GM12878 (cell line): ENCODE measurements around the gene TROAP. TPM values are rescaled to one million over a fixed set of nuclear protein-coding genes. Genes with fewer than 3 reads are reported as not detected.

Source experiments
- ATAC-seq: fragments of 200-7000 bp; cut with Tn5 transposase; 3 replicates; pipeline ENCODE4 v1.9.1; 2020; ENCODE audit warnings: mild to moderate bottlenecking, moderate library complexity
- BruUV-seq: library from RNA; stranded (reverse); fragments of 400-500 nt; replicated peaks from 2 replicates; lab custom pipeline; 2021; lab: Mats Ljungman, UMichigan
- CTCF ChIA-PET: fragments of 300-600 bp; sonication (Branson Sonifier 250); formaldehyde crosslinking; extraction: SDS; loops from one replicate; lab custom pipeline; 2021; ENCODE audit warnings: inconsistent platforms; lab: Yijun Ruan, JAX
- POLR2A ChIA-PET: fragments of 350-600 bp; formaldehyde crosslinking; extraction: SDS; loops from one replicate; lab custom pipeline; 2021; ENCODE audit warnings: inconsistent platforms; lab: Charles Lee
- RAD21 ChIA-PET: fragments of 300-600 bp; sonication (Branson Sonifier 250); formaldehyde crosslinking; loops from one replicate; lab custom pipeline; 2023; ENCODE audit warnings: antibody characterized with exemption; ENCODE audit not compliant: unreplicated experiment; lab: Charles Lee
- SMC1A ChIA-PET: fragments of 300-600 bp; sonication (Branson Sonifier 250); formaldehyde crosslinking; loops from one replicate; lab custom pipeline; 2023; ENCODE audit not compliant: unreplicated experiment, uncharacterized antibody; lab: Charles Lee
- DNase-seq: peaks from one replicate; pipeline ENCODE4 v3.0.0-alpha.2; 2011; ENCODE audit warnings: low read depth, low spot score
- FAIRE-seq: peaks from 3 replicates; lab custom pipeline; 2011; peaks lifted over from hg19 to GRCh38; lab: Jason Lieb, UNC
- H2AFZ ChIP-seq: 2 replicates; pipeline ENCODE4 v1.6.0; 2011; ENCODE audit warnings: low read depth, low read length, control low read depth; ENCODE audit not compliant: control insufficient read depth
- H3K27ac ChIP-seq: 2 replicates; pipeline ENCODE4 v1.5.1; 2011; ENCODE audit warnings: control low read depth; ENCODE audit not compliant: control insufficient read depth, insufficient read depth
- H3K27me3 ChIP-seq, 2 experiments: replicated peaks in 1 of 2; 2 replicates each; pipeline versions ENCODE4 v1.6.0 to v1.6.1; 2011; ENCODE audit warnings: low read length in 1 of 2; ENCODE audit not compliant: control insufficient read depth in 2 of 2, insufficient read depth in 2 of 2
- H3K36me3 ChIP-seq, 2 experiments: 2 replicates each; pipeline ENCODE4 v1.5.1; 2011; ENCODE audit warnings: low read length in 1 of 2; ENCODE audit not compliant: control insufficient read depth in 2 of 2, insufficient read depth in 2 of 2
- H3K4me1 ChIP-seq: 2 replicates; pipeline ENCODE4 v1.6.1; 2011; ENCODE audit warnings: mild to moderate bottlenecking, low read length, moderate library complexity, mixed read lengths; ENCODE audit not compliant: control insufficient read depth, insufficient read depth
- H3K4me2 ChIP-seq: 2 replicates; pipeline ENCODE4 v1.6.0; 2011; ENCODE audit warnings: control low read depth; ENCODE audit not compliant: control insufficient read depth, insufficient read depth
- H3K4me3 ChIP-seq: fragments of 200-600 bp; sonication (generic); 2 replicates; pipeline ENCODE4 v1.5.1; 2016
- H3K79me2 ChIP-seq: 2 replicates; pipeline ENCODE4 v1.6.0; 2011; ENCODE audit warnings: low read length; ENCODE audit not compliant: control insufficient read depth, insufficient read depth
- H3K9ac ChIP-seq: 2 replicates; pipeline ENCODE4 v1.8.0; 2011; ENCODE audit warnings: low read length, control low read depth, mixed read lengths; ENCODE audit not compliant: control insufficient read depth, insufficient read depth
- H3K9me3 ChIP-seq: replicated peaks from 3 replicates; pipeline ENCODE4 v1.5.1; 2011; ENCODE audit warnings: mild to moderate bottlenecking, low read length; ENCODE audit not compliant: control insufficient read depth, insufficient read depth
- H4K20me1 ChIP-seq: 2 replicates; pipeline ENCODE4 v1.6.0; 2011; ENCODE audit not compliant: control insufficient read depth, insufficient read depth
- ATF3 ChIP-seq: IDR thresholded peaks from 2 replicates; pipeline ENCODE4 v1.6.1; 2011; ENCODE audit warnings: low read depth, mild to moderate bottlenecking, low read length, moderate library complexity, borderline replicate concordance; ENCODE audit errors: extremely low read depth
- CHD1 ChIP-seq: IDR thresholded peaks from 2 replicates; pipeline ENCODE4 v1.6.1; 2012; ENCODE audit warnings: low read depth, low read length, improper control_type of control experiment
- CHD2 ChIP-seq: IDR thresholded peaks from 2 replicates; pipeline ENCODE4 v1.6.1; 2011; ENCODE audit warnings: low read depth, low read length, improper control_type of control experiment, borderline replicate concordance
- CTCF ChIP-seq, 3 experiments: IDR thresholded peaks in 2 of 3; conservative IDR thresholded peaks in 1 of 3; 2 replicates each; pipeline ENCODE4 v1.5.1; 2011; ENCODE audit warnings: low read depth in 3 of 3, low read length in 3 of 3, mild to moderate bottlenecking in 3 of 3, control low read depth in 2 of 3, moderate library complexity in 2 of 3, inconsistent platforms in 1 of 3, mixed read lengths in 1 of 3; ENCODE audit not compliant: control insufficient read depth in 2 of 3, insufficient read depth in 1 of 3; ENCODE audit errors: extremely low read depth in 1 of 3
- EED ChIP-seq: sonication (generic); IDR thresholded peaks from 2 replicates; pipeline ENCODE4 v1.6.1; 2016; ENCODE audit warnings: antibody characterized with exemption, low read depth
- EGR1 ChIP-seq, 2 experiments: IDR thresholded peaks; 1 replicate in 1 of 2; 2 replicates in 1 of 2; pipeline ENCODE4 v1.6.1; 2011 to 2012; ENCODE audit warnings: low read depth in 2 of 2, low read length in 2 of 2, borderline replicate concordance in 1 of 2, mild to moderate bottlenecking in 1 of 2, moderate library complexity in 1 of 2
- JUNB ChIP-seq: IDR thresholded peaks from 2 replicates; pipeline ENCODE4 v1.6.1; 2016; ENCODE audit warnings: antibody characterized with exemption, mild to moderate bottlenecking
- NFIC ChIP-seq: IDR thresholded peaks from 2 replicates; pipeline ENCODE4 v1.6.1; 2012; ENCODE audit warnings: low read depth, mild to moderate bottlenecking, inconsistent platforms, low read length, moderate library complexity
- PAX8 ChIP-seq: fragments of 450-650 bp; IDR thresholded peaks from 2 replicates; pipeline ENCODE4 v1.6.1; 2017; ENCODE audit warnings: mild to moderate bottlenecking, moderate library complexity
- POLR2A ChIP-seq: IDR thresholded peaks from 2 replicates; pipeline ENCODE4 v1.6.1; 2011; ENCODE audit warnings: low read depth, mild to moderate bottlenecking, low read length
- POLR2AphosphoS2 ChIP-seq: IDR thresholded peaks from 2 replicates; pipeline ENCODE4 v1.6.1; 2011; ENCODE audit warnings: low read depth, mild to moderate bottlenecking, low read length, improper control_type of control experiment, moderate library complexity
- TARDBP ChIP-seq: IDR thresholded peaks from 2 replicates; pipeline ENCODE4 v1.6.1; 2016; ENCODE audit warnings: borderline replicate concordance
- YBX1 ChIP-seq: fragments of 450-650 bp; IDR thresholded peaks from 2 replicates; pipeline ENCODE4 v1.6.1; 2016; ENCODE audit warnings: antibody characterized with exemption
- ZBTB4 ChIP-seq: fragments of 450-650 bp; formaldehyde crosslinking; IDR thresholded peaks from 2 replicates; pipeline ENCODE4 v1.4.0; 2022; ENCODE audit warnings: mild to moderate bottlenecking, moderate library complexity
- WGBS: methylation state at CpG from one replicate; pipeline ENCODE4 v1.1.6; 2016; ENCODE audit warnings: low lambda C conversion rate; ENCODE audit not compliant: insufficient replicate concordance, insufficient coverage; ENCODE audit errors: missing lambda C conversion rate; 5-methylcytosine and 5-hydroxymethylcytosine counted together
- in situ Hi-C: fragments of 300-500 bp; cut with MboI; formaldehyde crosslinking; loops from 9 replicates; pipeline ENCODE4 v1.14.3; 2018; ENCODE audit warnings: mixed read lengths
- intact Hi-C: fragments of 100-400 bp; cut with micrococcal nuclease; formaldehyde crosslinking; loops from one replicate; pipeline ENCODE4 v1.14.2; 2022; ENCODE audit not compliant: unreplicated experiment
- polyA plus RNA-seq, 11 experiments: library from polyadenylated mRNA; depleted of rRNA in 4 of 11; unstranded in 6 of 11; stranded (reverse) in 5 of 11; fragments of >200 nt; fragmentation: Nextera tagmentation in 4 of 11; fragmentation: Illumina TruSeq in 1 of 11; extraction: Ambion mirVana in 4 of 11; extraction: Trizol in 1 of 11; gene quantifications; 1 replicate in 1 of 11; 2 replicates in 10 of 11; pipeline versions ENCODE4 v1.2.1 to v1.2.3, GENCODE V29; 2011 to 2016; ENCODE audit warnings: inconsistent platforms in 2 of 11, missing spikeins in 2 of 11, low read depth in 1 of 11
- total RNA-seq, 4 experiments: library from RNA; depleted of rRNA in 3 of 4; stranded (reverse); fragments of >200 nt in 3 of 4; fragmentation: Illumina TruSeq in 1 of 4; extraction: Trizol in 1 of 4; gene quantifications; 2 replicates each; pipeline versions ENCODE4 v1.2.1 to v1.2.3, GENCODE V29; 2013 to 2021

TROAP gene
- total and polyA plus RNA-seq, 10 of the 15 experiments (the other 5 are each of a cell fraction or from before 2014, with no cell fraction given), result 26.8 to 93.7 (median 52.6) TPM

GRCh38 chr12:49336645-49337584 is 13.9 kb downstream of the TROAP start, which contains the start of gene C1QL4 (continued):
- TF ChIP-seq CTCF (IDR thresholded peaks at IDR 0.05 in 2 of 3, conservative IDR thresholded peaks at IDR 0.05 in 1 of 3; ENCODE audit: control insufficient read depth in 2 of 3, extremely low read depth in 1 of 3, insufficient read depth in 1 of 3, low read depth in 3 of 3, low read length in 3 of 3), result peak; percentile 67 to 95 (median 74)
- TF ChIP-seq EGR1 (IDR thresholded peaks at IDR 0.05; ENCODE audit: borderline replicate concordance in 1 of 2, low read depth in 2 of 2, low read length in 2 of 2), result peak in 1 of 2 experiments; percentile 97; a peak in 2 of 3 replicates
- TF ChIP-seq POLR2A, result peak; percentile 46; the same call in 1 of the 2 replicates
- TF ChIP-seq YBX1, result no peak

GRCh38 chr12:49338830-49339463 is 15.9 kb downstream of the TROAP start:
- CTCF ChIA-PET, result interaction anchor here (1.1 to 4.7 kb wide), 4 partner anchors 16 to 50 kb away, joined by 3 to 25 read pairs (median 6); partner anchors contain the start of genes PRPH and TROAP
- in situ Hi-C loops, result loop anchor here (5.0 kb wide), 1 partner anchor 52 kb away; no protein-coding TSS in a partner anchor
- intact Hi-C loops, result no loop called here

More at GRCh38 chr12:49338830-49339463, 15.9 kb downstream of the TROAP start:
- no peak overlapping the region for H3K4me2 ChIP-seq
- 6% methylated on average over 6 of the region's 6 CpGs for WGBS
- H3K4me3 ChIP-seq, result no peak overlapping the region
- no peaks in the 10 kb centered on the region; the same call in 2 of the 3 replicates for H3K9me3 ChIP-seq
- ATAC-seq (no peak), DNase-seq (no peak), FAIRE-seq (no peak)
- TF ChIP-seq EED, result no peak
- no peak for TF ChIP-seq PAX8
- TF ChIP-seq ZBTB4 (CRISPR knock-in tag), result no peak
- no peak for TF ChIP-seq JUNB
- no peak for TF ChIP-seq ATF3
- no peak for TF ChIP-seq TARDBP
- no peak for TF ChIP-seq POLR2AphosphoS2
- TF ChIP-seq CHD1, result no peak
- no peak for TF ChIP-seq CHD2
- no peak for TF ChIP-seq NFIC
- H3K27ac ChIP-seq, result no peak overlapping the region
- ChIA-PET SMC1A (interaction anchor here (1.4 kb wide), 1 partner anchor 50 kb away, joined by 3 read pairs; no protein-coding TSS in a partner anchor), POLR2A (no interaction called here), RAD21 (no interaction called here)
- no peaks in the 10 kb centered on the region for H3K36me3 ChIP-seq
- peaks cover 23 to 28% of the 10 kb centered on the region in 2 experiments for H3K27me3 ChIP-seq
- H3K79me2 ChIP-seq, result no peaks in the 10 kb centered on the region
- no peak overlapping the region for H3K9ac ChIP-seq
- no peaks in the 10 kb centered on the region; the same call in 1 of the 2 replicates for H4K20me1 ChIP-seq
- no peak overlapping the region for H2AFZ ChIP-seq
- no TSS peak for BruUV-seq
- peaks cover 17% of the 10 kb centered on the region for H3K4me1 ChIP-seq
